SK-N-SH (cell line): ENCODE results near the gene PLSCR2. TPM values are rescaled to one million over a fixed set of nuclear protein-coding genes. Genes with fewer than 3 reads are reported as not detected.
"Not testable (repeated sequence)": the region's sequence is repeated elsewhere in the genome, so short reads cannot be mapped to it uniquely, and the experiment has no call there.

Experiments
- CTCF ChIA-PET: fragments of 300-600, 350-600 bp; formaldehyde crosslinking; extraction: SDS; loops from one replicate; lab custom pipeline; 2021; lab: Yijun Ruan, JAX
- POLR2A ChIA-PET: fragments of 350-600 bp; sonication (Branson Sonifier 250); formaldehyde crosslinking; extraction: SDS; loops from one replicate; lab custom pipeline; 2020; ENCODE audit warnings: antibody characterized with exemption, inconsistent platforms; lab: Yijun Ruan, JAX
- DNase-seq: peaks from one replicate; pipeline ENCODE4 v3.0.0; 2012
- H2AFZ ChIP-seq: fragments of 200-600 bp; sonication (generic); 2 replicates; pipeline ENCODE4 v1.8.1; 2016; ENCODE audit warnings: antibody characterized with exemption, mild to moderate bottlenecking, low read depth
- H3F3A ChIP-seq: fragments of 200-600 bp; sonication (generic); replicated peaks from 2 replicates; pipeline ENCODE3; 2016; ENCODE audit warnings: antibody characterized with exemption, mild to moderate bottlenecking; ENCODE audit not compliant: insufficient read depth
- H3K27ac ChIP-seq, 2 experiments: fragments of 200-500 bp in 1 of 2; fragments of 200-600 bp in 1 of 2; sonication (Bioruptor generic) in 1 of 2; sonication (generic), shearing (Covaris generic) in 1 of 2; 2 replicates each; pipeline versions ENCODE4 v1.5.1 to v1.6.1; 2014 to 2016; ENCODE audit warnings: low read depth in 2 of 2, inconsistent platforms in 1 of 2, low read length in 1 of 2, mild to moderate bottlenecking in 1 of 2, mixed read lengths in 1 of 2
- H3K27me3 ChIP-seq: fragments of 200-600 bp; sonication (generic), shearing (Covaris generic); 2 replicates; pipeline ENCODE4 v1.6.1; 2016; ENCODE audit warnings: mixed run types; ENCODE audit not compliant: insufficient read depth
- H3K36me3 ChIP-seq, 2 experiments: fragments of 200-500 bp in 1 of 2; fragments of 200-600 bp in 1 of 2; sonication (Bioruptor generic) in 1 of 2; sonication (generic) in 1 of 2; replicated peaks in 1 of 2; 2 replicates each; pipeline versions ENCODE3 to v1.5.1; 2014 to 2016; ENCODE audit warnings: low read length in 1 of 2, mild to moderate bottlenecking in 1 of 2; ENCODE audit not compliant: insufficient read depth in 2 of 2, control insufficient read depth in 1 of 2
- H3K4me1 ChIP-seq, 2 experiments: fragments of 200-500 bp in 1 of 2; fragments of 200-600 bp in 1 of 2; sonication (Bioruptor generic) in 1 of 2; sonication (generic), shearing (Covaris generic) in 1 of 2; 2 replicates each; pipeline versions ENCODE4 v1.5.1 to v1.6.1; 2014 to 2016; ENCODE audit warnings: low read depth in 1 of 2, low read length in 1 of 2, mixed run types in 1 of 2; ENCODE audit not compliant: insufficient read depth in 2 of 2, control insufficient read depth in 1 of 2
- H3K4me2 ChIP-seq: fragments of 200-600 bp; sonication (generic), shearing (Covaris generic); 2 replicates; pipeline ENCODE4 v1.6.1; 2017; ENCODE audit warnings: mixed run types
- H3K4me3 ChIP-seq, 2 experiments: fragments of 200-500 bp in 1 of 2; fragments of 200-600 bp in 1 of 2; sonication (Bioruptor generic) in 1 of 2; sonication (generic), shearing (Covaris generic) in 1 of 2; 2 replicates each; pipeline versions ENCODE4 v1.5.1 to v1.8.1; 2014 to 2016; ENCODE audit warnings: low read depth in 2 of 2, inconsistent platforms in 1 of 2, low read length in 1 of 2, mild to moderate bottlenecking in 1 of 2, mixed read lengths in 1 of 2, moderate library complexity in 1 of 2
- H3K79me2 ChIP-seq: fragments of 200-600 bp; sonication (generic); 2 replicates; pipeline ENCODE4 v1.8.1; 2017; ENCODE audit warnings: mild to moderate bottlenecking; ENCODE audit not compliant: insufficient read depth
- H3K9ac ChIP-seq: fragments of 200-600 bp; sonication (generic); 2 replicates; pipeline ENCODE4 v1.6.1; 2017; ENCODE audit warnings: mixed run types
- H3K9me2 ChIP-seq: fragments of 200-600 bp; sonication (generic); 2 replicates; pipeline ENCODE4 v1.6.1; 2017; ENCODE audit warnings: mixed run types
- H3K9me3 ChIP-seq: fragments of 200-600 bp; sonication (generic); 2 replicates; pipeline ENCODE4 v1.6.1; 2017; ENCODE audit warnings: mixed run types, mild to moderate bottlenecking, moderate library complexity
- H4K20me1 ChIP-seq: fragments of 200-600 bp; sonication (generic); 2 replicates; pipeline ENCODE4 v1.6.1; 2017; ENCODE audit warnings: mild to moderate bottlenecking, mixed run types; ENCODE audit not compliant: insufficient read depth
- ELF1 ChIP-seq: IDR thresholded peaks from 2 replicates; pipeline ENCODE4 v1.4.0; 2012
- EZH2phosphoT487 ChIP-seq: fragments of 200-600 bp; sonication (generic); IDR thresholded peaks from 2 replicates; pipeline ENCODE4 v1.6.1; 2017; ENCODE audit warnings: low read depth, mixed run types, mild to moderate bottlenecking, antibody characterized with exemption, moderate library complexity, borderline replicate concordance
- GATA2 ChIP-seq: sonication (generic); formaldehyde crosslinking; IDR thresholded peaks from 2 replicates; pipeline ENCODE4 v1.5.0; 2020; ENCODE audit warnings: mild to moderate bottlenecking, missing genetic modification reagents
- IRF3 ChIP-seq: fragments of 150-350 bp; IDR thresholded peaks from 2 replicates; pipeline ENCODE4 v1.6.1; 2016; ENCODE audit warnings: mild to moderate bottlenecking, low read depth, low read length
- JUND ChIP-seq: IDR thresholded peaks from 2 replicates; pipeline ENCODE4 v1.4.0; 2012
- MAX ChIP-seq: IDR thresholded peaks from 2 replicates; pipeline ENCODE4 v1.4.0; 2012; ENCODE audit warnings: low read depth
- NRF1 ChIP-seq: IDR thresholded peaks from 2 replicates; pipeline ENCODE4 v1.6.1; 2012; ENCODE audit warnings: low read depth, mild to moderate bottlenecking, low read length
- PBX3 ChIP-seq: IDR thresholded peaks from 2 replicates; pipeline ENCODE4; 2012
- POLR2AphosphoS5 ChIP-seq: IDR thresholded peaks from 2 replicates; pipeline ENCODE4 v1.6.1; 2012; ENCODE audit warnings: low read depth, low read length
- REST ChIP-seq: IDR thresholded peaks from 2 replicates; pipeline ENCODE4 v1.6.1; 2012; ENCODE audit warnings: mild to moderate bottlenecking, low read depth, low read length, moderate library complexity
- RXRA ChIP-seq: IDR thresholded peaks from 2 replicates; pipeline ENCODE4 v1.4.0; 2012; ENCODE audit warnings: low read depth, mild to moderate bottlenecking, borderline replicate concordance
- SIN3A ChIP-seq: IDR thresholded peaks from 2 replicates; pipeline ENCODE4 v1.6.1; 2012; ENCODE audit warnings: low read depth, mild to moderate bottlenecking, low read length, moderate library complexity, borderline replicate concordance
- SMC3 ChIP-seq: IDR thresholded peaks from 2 replicates; pipeline ENCODE4 v1.6.1; 2012; ENCODE audit warnings: low read depth, low read length, improper control_type of control experiment
- ZBTB33 ChIP-seq: IDR thresholded peaks from 2 replicates; pipeline ENCODE4 v1.4.0; 2012; ENCODE audit warnings: low read depth, borderline replicate concordance
- WGBS: methylation state at CpG from one replicate; pipeline ENCODE4 v1.1.6; 2017; ENCODE audit warnings: low lambda C conversion rate; 5-methylcytosine and 5-hydroxymethylcytosine counted together
- polyA plus RNA-seq, 3 experiments: library from polyadenylated mRNA; depleted of rRNA; stranded (reverse); fragments of >200 nt; gene quantifications; 2 replicates each; pipeline ENCODE4 v1.2.3, GENCODE V29; 2012

Gene PLSCR2
- polyA plus RNA-seq, 1 of the 3 experiments (the other 2 are of a cell fraction) = not detected

- CTCF ChIA-PET = no interaction called here
- H3F3A ChIP-seq = no peaks in the 10 kb centered on the region
- H4K20me1 ChIP-seq = no peaks in the 10 kb centered on the region
- H3K9me3 ChIP-seq = no peaks in the 10 kb centered on the region
- 0 out of 2 replicates have a peak, but pooled peaks cover 5% of the 10 kb centered on the region for H3K27me3 ChIP-seq
- no peak overlapping the region for H3K9ac ChIP-seq
- H3K27ac ChIP-seq = no peak overlapping the region
- H3K79me2 ChIP-seq = no peaks in the 10 kb centered on the region
- no peak overlapping the region for H3K4me3 ChIP-seq
- TF ChIP-seq SIN3A = no peak
- TF ChIP-seq IRF3 = no peak
- no peak for TF ChIP-seq PBX3
- no peak for TF ChIP-seq ZBTB33
- TF ChIP-seq GATA2 (CRISPR knock-in tag) = no peak
- DNase-seq = no peak
- no peak overlapping the region for H3K4me2 ChIP-seq
- H3K4me1 ChIP-seq = no peaks in the 10 kb centered on the region
- no peaks in the 10 kb centered on the region for H3K36me3 ChIP-seq
- 29% methylated on average over 1 of the region's 1 CpG for WGBS
- POLR2A ChIA-PET = no interaction called here
- H3K9me2 ChIP-seq = no peaks in the 10 kb centered on the region
- no peak overlapping the region for H2AFZ ChIP-seq
Observed at GRCh38 chr3:146446026-146446425, 23.3 kb downstream of the PLSCR2 start.

- H3K27ac ChIP-seq, H3K4me3 ChIP-seq, H3K4me1 ChIP-seq, POLR2A ChIA-PET, H3F3A ChIP-seq, H3K9me2 ChIP-seq, H4K20me1 ChIP-seq, H3K36me3 ChIP-seq, DNase-seq, H2AFZ ChIP-seq, H3K79me2 ChIP-seq, H3K9me3 ChIP-seq, H3K4me2 ChIP-seq, H3K9ac ChIP-seq, H3K27me3 ChIP-seq, CTCF ChIA-PET: not testable (repeated sequence)
- WGBS = 21% methylated on average over 5 of the region's 5 CpGs
Observed at GRCh38 chr3:146440310-146440709, 29.1 kb downstream of the PLSCR2 start.

- no peak overlapping the region for H3K4me3 ChIP-seq
- no peaks in the 10 kb centered on the region for H3K9me3 ChIP-seq
- H3K36me3 ChIP-seq = no peaks in the 10 kb centered on the region
- no peak overlapping the region for H3K4me2 ChIP-seq
- CTCF ChIA-PET = no interaction called here
- no peak overlapping the region for H2AFZ ChIP-seq
- H3K27me3 ChIP-seq = no peaks in the 10 kb centered on the region; the same call in 1 of the 2 replicates
- no peak for DNase-seq
- H3K9me2 ChIP-seq = no peaks in the 10 kb centered on the region
- no peaks in the 10 kb centered on the region for H3K79me2 ChIP-seq
- H3K9ac ChIP-seq = no peak overlapping the region
- POLR2A ChIA-PET = no interaction called here
- 9% methylated on average over 1 of the region's 1 CpG for WGBS
- H4K20me1 ChIP-seq = no peaks in the 10 kb centered on the region
- no peak overlapping the region for H3K27ac ChIP-seq
- no peaks in the 10 kb centered on the region for H3K4me1 ChIP-seq
- H3F3A ChIP-seq = no peaks in the 10 kb centered on the region
- TF ChIP-seq POLR2AphosphoS5 (no peak), EZH2phosphoT487 (no peak), MAX (no peak), REST (no peak), NRF1 (no peak), JUND (no peak), ELF1 (no peak), SMC3 (no peak), RXRA (no peak)
Observed at GRCh38 chr3:146432066-146432465, 37.3 kb downstream of the PLSCR2 start.
